GM19468 (cell line): ENCODE results near the gene SLTM.
"Not testable (repeated sequence)": the region's sequence is repeated elsewhere in the genome, so short reads cannot be mapped to it uniquely, and the experiment has no call there.

Source experiments
- ATAC-seq: cut with Tn5 transposase; IDR thresholded peaks from one replicate; pipeline ENCODE4 v1.9.1; 2021; ENCODE audit warnings: mild to moderate bottlenecking, moderate library complexity, moderate number of reproducible peaks; ENCODE audit not compliant: unreplicated experiment; ENCODE audit errors: extremely low read depth

SLTM gene

DNA sequence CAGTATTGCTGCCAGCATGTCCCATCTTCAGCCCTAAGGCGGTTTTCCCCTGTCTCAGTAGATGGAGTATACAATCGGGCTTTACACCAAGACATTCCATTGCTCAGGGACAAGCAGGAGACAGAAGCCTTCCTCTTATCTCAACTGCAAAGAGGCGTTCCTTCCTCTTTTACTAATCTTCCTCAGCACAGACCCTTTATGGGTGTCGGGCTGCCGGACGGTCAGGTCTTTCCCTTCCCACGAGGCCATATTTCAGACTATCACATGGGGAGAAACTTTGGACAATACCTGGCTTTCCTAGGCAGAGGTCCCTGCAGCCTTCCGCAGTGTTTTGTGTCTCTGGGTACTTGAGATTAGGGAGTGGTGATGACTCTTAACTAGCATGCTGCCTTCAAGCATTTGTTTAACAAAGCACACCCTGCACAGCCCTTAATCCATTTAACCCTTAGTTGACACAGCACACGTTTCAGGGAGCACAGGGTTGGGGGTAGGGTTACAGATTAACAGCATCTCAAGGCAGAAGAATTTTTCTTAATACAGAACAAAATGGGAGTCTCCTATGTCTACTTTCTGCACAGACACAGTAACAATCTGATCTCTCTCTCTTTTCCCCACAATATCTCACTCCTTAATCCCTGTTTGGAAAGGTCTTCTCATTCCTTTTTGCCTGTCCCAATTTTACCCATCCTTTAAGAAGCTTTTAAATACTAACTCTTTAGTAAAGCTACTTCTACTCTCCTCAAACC, 99.6 kb downstream of the SLTM start:
- not testable (repeated sequence) for ATAC-seq

DNA sequence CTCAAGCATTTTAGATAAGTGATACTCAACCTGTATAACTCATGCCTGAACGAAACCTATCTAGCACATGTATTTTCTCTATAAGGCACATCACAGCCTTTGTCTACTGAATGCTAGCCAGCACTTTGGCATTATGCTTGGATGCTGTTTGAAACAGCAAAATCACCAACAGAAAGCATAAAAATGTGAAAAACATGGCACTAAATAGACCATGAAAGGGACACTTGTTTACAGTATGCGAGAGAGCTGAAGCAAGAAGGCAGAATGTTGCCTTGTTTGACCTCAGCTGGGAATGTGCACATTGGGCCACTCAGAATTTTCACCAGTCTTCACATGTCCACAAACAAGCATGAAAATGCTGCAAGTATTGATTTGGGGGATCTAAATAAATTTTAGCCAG, 102.9 kb downstream of the SLTM start:
- no peak for ATAC-seq
